Calu3 (cell line): ENCODE measurements around the gene BACH2. TPM values are rescaled to one million over a fixed set of nuclear protein-coding genes. Genes with fewer than 3 reads are reported as not detected.

Experiments
- Bru-seq: library from RNA; stranded (reverse); fragments of 400-500 nt; gene quantifications from one replicate; lab custom pipeline; 2021; lab: Mats Ljungman, UMichigan
- BruChase-seq, 2 experiments: library from RNA; stranded (reverse); fragments of 400-500 nt; gene quantifications; one replicate each; lab custom pipeline; 2021; lab: Mats Ljungman, UMichigan
- BruUV-seq: library from RNA; stranded (reverse); fragments of 400-500 nt; replicated peaks from 2 replicates; lab custom pipeline; 2021; lab: Mats Ljungman, UMichigan
- CTCF ChIA-PET: fragments of 300-600 bp; sonication (Branson Sonifier 250); formaldehyde crosslinking; loops from one replicate; lab custom pipeline; 2022; ENCODE audit warnings: antibody characterized with exemption; lab: Charles Lee
- DNase-seq: peaks from one replicate; pipeline ENCODE4 v3.0.0; 2022
- H3K27ac Mint-ChIP-seq: one replicate; pipeline ENCODE4 v1.8.0; 2022; ENCODE audit warnings: mixed read lengths; ENCODE audit not compliant: unreplicated experiment
- H3K27me3 Mint-ChIP-seq: one replicate; pipeline ENCODE4 v1.8.0; 2022; ENCODE audit warnings: mixed read lengths; ENCODE audit not compliant: unreplicated experiment
- H3K36me3 Mint-ChIP-seq: one replicate; pipeline ENCODE4 v1.8.0; 2022; ENCODE audit warnings: mild to moderate bottlenecking, moderate library complexity, mixed read lengths; ENCODE audit not compliant: insufficient read depth, unreplicated experiment
- H3K4me1 Mint-ChIP-seq: one replicate; pipeline ENCODE4 v1.8.0; 2022; ENCODE audit warnings: mild to moderate bottlenecking, low read depth, mixed read lengths; ENCODE audit not compliant: unreplicated experiment
- H3K4me3 Mint-ChIP-seq: one replicate; pipeline ENCODE4 v1.8.0; 2022; ENCODE audit warnings: mild to moderate bottlenecking, low read depth, moderate library complexity, mixed read lengths; ENCODE audit not compliant: unreplicated experiment
- H3K9me3 Mint-ChIP-seq: one replicate; pipeline ENCODE4 v1.8.0; 2022; ENCODE audit warnings: low read depth, mixed read lengths; ENCODE audit not compliant: unreplicated experiment
- CTCF ChIP-seq: fragments of 200-600 bp; IDR thresholded peaks from one replicate; pipeline ENCODE4 v1.8.0; 2022; ENCODE audit warnings: antibody characterized with exemption; ENCODE audit not compliant: unreplicated experiment
- intact Hi-C: fragments of 100-400 bp; cut with micrococcal nuclease; formaldehyde crosslinking; loops from one replicate; pipeline ENCODE4 v1.10.0; 2022; ENCODE audit not compliant: unreplicated experiment
- long read RNA-seq: library from polyadenylated mRNA; stranded (forward); transcript quantifications from one replicate; pipeline ENCODE4 v2.0.0, GENCODE V29; 2022
- total RNA-seq: library from RNA; stranded (reverse); gene quantifications from 2 replicates; pipeline ENCODE4 v1.2.3, GENCODE V29; 2022

Gene BACH2
- 5.6 and 7.2 TPM in 2 replicates for total RNA-seq
- percentile 54 among the genes with signal in this experiment for Bru-seq, nascent RNA
- percentile 35 among the genes with signal in this experiment for BruChase-seq, experiment 1, labeled RNA remaining after a 6-hour chase
- percentile 40 among the genes with signal in this experiment for BruChase-seq, experiment 2, labeled RNA remaining after a 2-hour chase
- long read RNA-seq, partial matches to known transcripts = 0 of 1 reads
- long read RNA-seq, other reads (novel, unspliced or antisense) = 1 of 1 reads

GRCh38 chr6:90296341-90297114 is at the start of gene BACH2:
TSS of gene BACH2 (minus strand) at chr6:90296843. CDS start at chr6:90008844, 287,999 bp downstream.
- peaks cover 19% of the 10 kb centered on the region for H3K36me3 Mint-ChIP-seq
- DNase-seq = peak; percentile 88
- no TSS peak for BruUV-seq
- intact Hi-C loops = no loop called here
- H3K27me3 Mint-ChIP-seq = peaks cover 25% of the 10 kb centered on the region
- CTCF ChIA-PET = interaction anchor here (0.8 to 0.9 kb wide), 2 partner anchors 97 to 356 kb away, joined by 3 to 5 read pairs; no protein-coding TSS in a partner anchor
- H3K9me3 Mint-ChIP-seq = no peaks in the 10 kb centered on the region
- peak within 1 kb of the TSS; percentile 63 for H3K27ac Mint-ChIP-seq
- no peak for TF ChIP-seq CTCF
- H3K4me1 Mint-ChIP-seq = peaks cover 8% of the 10 kb centered on the region
- H3K4me3 Mint-ChIP-seq = peak within 1 kb of the TSS; percentile 72

GRCh38 chr6:90343576-90343975 is 46.9 kb upstream of the BACH2 start:
- intact Hi-C loops = no loop called here
- no TSS peak for BruUV-seq
- no peak for TF ChIP-seq CTCF
- Mint-ChIP-seq H3K27ac (no peak overlapping the region), H3K36me3 (no peaks in the 10 kb centered on the region), H3K4me1 (no peaks in the 10 kb centered on the region), H3K9me3 (no peaks in the 10 kb centered on the region), H3K27me3 (peaks cover 31% of the 10 kb centered on the region), H3K4me3 (no peak overlapping the region)
- CTCF ChIA-PET = no interaction called here
- no peak for DNase-seq

- Mint-ChIP-seq H3K27ac (no peak overlapping the region), H3K4me1 (no peaks in the 10 kb centered on the region), H3K4me3 (no peak overlapping the region), H3K27me3 (peaks cover 30% of the 10 kb centered on the region), H3K9me3 (peaks cover 5% of the 10 kb centered on the region), H3K36me3 (no peaks in the 10 kb centered on the region)
- intact Hi-C loops = no loop called here
- CTCF ChIA-PET = no interaction called here
- no peak for DNase-seq
- no TSS peak for BruUV-seq
- no peak for TF ChIP-seq CTCF
These were observed 41.8 kb upstream of the BACH2 start for GRCh38 chr6:90338409-90338808.

GRCh38 chr6:90336388-90336947 is 39.8 kb upstream of the BACH2 start:
- peaks cover 5% of the 10 kb centered on the region for H3K9me3 Mint-ChIP-seq
- TF ChIP-seq CTCF = no peak
- DNase-seq = no peak
- intact Hi-C loops = no loop called here
- H3K4me3 Mint-ChIP-seq = no peak overlapping the region
- no peaks in the 10 kb centered on the region for H3K36me3 Mint-ChIP-seq
- no peak overlapping the region for H3K27ac Mint-ChIP-seq
- H3K4me1 Mint-ChIP-seq = no peaks in the 10 kb centered on the region
- CTCF ChIA-PET = no interaction called here
- H3K27me3 Mint-ChIP-seq = peaks cover 30% of the 10 kb centered on the region
- BruUV-seq = no TSS peak
